Ascending aorta (tissue), 2 donors: ENCODE measurements around the gene ACTG2. TPM values are rescaled to one million over a fixed set of nuclear protein-coding genes. Genes with fewer than 3 reads are reported as not detected.
A peak's percentile ranks its signal among the peaks of the same experiment; 100 is the strongest.

Experiments used
- DNase-seq, 2 donors: peaks; one replicate each; pipeline ENCODE4 v3.0.0-alpha.2; 2019; ENCODE audit warnings: low spot score in 2 of 2
- H3K27ac ChIP-seq, 2 donors: fragments of 200-600 bp; sonication (generic); one replicate each; pipeline ENCODE4 v1.5.1; 2016 to 2017; ENCODE audit warnings: mild to moderate bottlenecking in 1 of 2
- H3K27me3 ChIP-seq: fragments of 200-600 bp; sonication (generic); one replicate; pipeline ENCODE4 v1.5.1; 2017
- H3K36me3 ChIP-seq, 2 donors: fragments of 200-600 bp; sonication (generic); one replicate each; pipeline ENCODE4 v1.5.1; 2016
- H3K4me1 ChIP-seq, 2 donors: fragments of 200-600 bp; sonication (generic); one replicate each; pipeline ENCODE4 v1.5.1; 2016 to 2017; ENCODE audit warnings: mild to moderate bottlenecking in 1 of 2
- H3K4me3 ChIP-seq, 2 donors: fragments of 200-600 bp; sonication (generic); one replicate each; pipeline ENCODE4 v1.5.1; 2016 to 2017; ENCODE audit warnings: mild to moderate bottlenecking in 1 of 2
- H3K9me3 ChIP-seq, 2 donors: fragments of 200-600 bp; sonication (generic); one replicate each; pipeline ENCODE4 v1.5.1; 2016
- CTCF ChIP-seq, 3 experiments: fragments of 200-600 bp in 2 of 3; fragments of 450-650 bp in 1 of 3; sonication (generic) in 2 of 3; IDR thresholded peaks; one replicate each; pipeline ENCODE4 v1.5.1; 2016 to 2019; ENCODE audit warnings: antibody characterized with exemption in 3 of 3, mild to moderate bottlenecking in 1 of 3, moderate library complexity in 1 of 3
- intact Hi-C: fragments of 100-400 bp; cut with DNase I; formaldehyde crosslinking; loops from one replicate; pipeline ENCODE4 v1.15.1; 2023
- total RNA-seq: library from RNA; depleted of rRNA; stranded (reverse); fragments of >200 nt; gene quantifications from one replicate; pipeline ENCODE4 v1.1.0, GENCODE V29; 2016

Gene ACTG2
- total RNA-seq, 1 donor from 2014 or later = 134 TPM

GRCh38 chr2:73894475-73894850 is 1.7 kb downstream of the ACTG2 start:
- H3K27ac ChIP-seq = peak overlapping the region; percentile 87 to 91
- peak overlapping the region; percentile 24 to 65 for H3K4me3 ChIP-seq
- no peak for DNase-seq
- peaks cover 5 to 14% of the 10 kb centered on the region in 2 donors for H3K4me1 ChIP-seq
- H3K9me3 ChIP-seq = no peaks in the 10 kb centered on the region
- intact Hi-C loops = loop anchor here (2.0 kb wide), 1 partner anchor 66 kb away; the partner anchor contains the start of gene STAMBP
- no peaks in the 10 kb centered on the region for H3K27me3 ChIP-seq
- TF ChIP-seq CTCF (IDR thresholded peaks at IDR 0.05) = no peak
- H3K36me3 ChIP-seq = no peaks in the 10 kb centered on the region

GRCh38 chr2:73894877-73895276 is 2.1 kb downstream of the ACTG2 start:
- Histone ChIP-seq H3K27me3 (no peaks in the 10 kb centered on the region), H3K4me1 (peaks cover 5 to 14% of the 10 kb centered on the region in 2 donors), H3K36me3 (no peaks in the 10 kb centered on the region), H3K27ac (peak overlapping the region; percentile 87 to 91), H3K9me3 (no peaks in the 10 kb centered on the region), H3K4me3 (peak overlapping the region; percentile 24 to 65)
- TF ChIP-seq CTCF (IDR thresholded peaks at IDR 0.05) = no peak
- no peak for DNase-seq
- intact Hi-C loops = loop anchor here (2.0 to 5.0 kb wide), 2 partner anchors 33 to 66 kb away; partner anchors contain the start of gene STAMBP

GRCh38 chr2:73895473-73895872 is 2.7 kb downstream of the ACTG2 start:
- no peak for TF ChIP-seq CTCF (IDR thresholded peaks at IDR 0.05)
- peak overlapping the region; percentile 24 to 65 for H3K4me3 ChIP-seq
- peak overlapping the region; percentile 87 to 91 for H3K27ac ChIP-seq
- peaks cover 5 to 13% of the 10 kb centered on the region in 2 donors for H3K4me1 ChIP-seq
- H3K27me3 ChIP-seq = no peaks in the 10 kb centered on the region
- H3K36me3 ChIP-seq = no peaks in the 10 kb centered on the region
- H3K9me3 ChIP-seq = no peaks in the 10 kb centered on the region
- intact Hi-C loops = loop anchor here (2.0 to 5.0 kb wide), 2 partner anchors 33 to 67 kb away; partner anchors contain the start of gene STAMBP
- DNase-seq = no peak

GRCh38 chr2:73896362-73897239 is 3.8 kb downstream of the ACTG2 start:
- H3K4me1 ChIP-seq = peaks cover 5 to 11% of the 10 kb centered on the region in 2 donors
- no peak for DNase-seq
- intact Hi-C loops = loop anchor here (5.0 kb wide), 1 partner anchor 34 kb away; no protein-coding TSS in a partner anchor
- H3K36me3 ChIP-seq = peaks cover 0 to 3% of the 10 kb centered on the region in 2 donors
- TF ChIP-seq CTCF (IDR thresholded peaks at IDR 0.05) = no peak
- H3K27me3 ChIP-seq = no peaks in the 10 kb centered on the region
- no peaks in the 10 kb centered on the region for H3K9me3 ChIP-seq
- peak overlapping the region; percentile 4 to 65 for H3K4me3 ChIP-seq
- H3K27ac ChIP-seq = peak overlapping the region; percentile 87 to 91

GRCh38 chr2:73897240-73897583 is 4.4 kb downstream of the ACTG2 start:
- no peak for DNase-seq
- Histone ChIP-seq H3K27me3 (no peaks in the 10 kb centered on the region), H3K4me3 (peak overlapping the region in 1 of 2 donors; percentile 65), H3K4me1 (peaks cover 1 to 6% of the 10 kb centered on the region in 2 donors), H3K9me3 (no peaks in the 10 kb centered on the region), H3K36me3 (peaks cover 4 to 5% of the 10 kb centered on the region in 2 donors), H3K27ac (peak overlapping the region; percentile 87 to 91)
- TF ChIP-seq CTCF (IDR thresholded peaks at IDR 0.05) = no peak
- intact Hi-C loops = loop anchor here (5.0 kb wide), 1 partner anchor 35 kb away; no protein-coding TSS in a partner anchor
